Measurements from ENCODE around the gene GLT1D1.

GLT1D1 gene

GRCh38 chr12:128983371-128983770 is 130.1 kb downstream of the GLT1D1 start:
- Histone ChIP-seq H3K9ac (ENCODE audit: low read length) (no peak overlapping the region), H3K27me3 (ENCODE audit: control insufficient read depth, insufficient read depth, low read length) (peaks cover 2% of the 10 kb centered on the region), H3K4me1 (ENCODE audit: control insufficient read depth, insufficient read depth, low read length) (no peaks in the 10 kb centered on the region), H3K4me3 (ENCODE audit: low read length) (no peak overlapping the region), H3K27ac (ENCODE audit: low read depth, low read length) (no peak overlapping the region), H3K36me3 (ENCODE audit: control insufficient read depth, insufficient read depth, low read length) (no peaks in the 10 kb centered on the region)

- H3K27me3 ChIP-seq (ENCODE audit: control insufficient read depth, insufficient read depth, low read length), result no peaks in the 10 kb centered on the region
- no peak overlapping the region for H3K4me3 ChIP-seq (ENCODE audit: low read length)
- no peak overlapping the region for H3K9ac ChIP-seq (ENCODE audit: low read length)
- no peak overlapping the region for H3K27ac ChIP-seq (ENCODE audit: low read depth, low read length)
- no peaks in the 10 kb centered on the region for H3K4me1 ChIP-seq (ENCODE audit: control insufficient read depth, insufficient read depth, low read length)
- no peaks in the 10 kb centered on the region for H3K36me3 ChIP-seq (ENCODE audit: control insufficient read depth, insufficient read depth, low read length)
Measured at GRCh38 chr12:128986957-128987356, 133.7 kb downstream of the GLT1D1 start.

- H3K4me1 ChIP-seq (ENCODE audit: control insufficient read depth, insufficient read depth, low read length), result no peaks in the 10 kb centered on the region
- no peak overlapping the region for H3K27ac ChIP-seq (ENCODE audit: low read depth, low read length)
- no peaks in the 10 kb centered on the region for H3K27me3 ChIP-seq (ENCODE audit: control insufficient read depth, insufficient read depth, low read length)
Measured at GRCh38 chr12:128989287-128989686, 136.0 kb downstream of the GLT1D1 start.

GRCh38 chr12:128991716-128992115 is 138.4 kb downstream of the GLT1D1 start:
- Histone ChIP-seq H3K27me3 (ENCODE audit: control insufficient read depth, insufficient read depth, low read length) (no peaks in the 10 kb centered on the region), H3K4me3 (ENCODE audit: low read length) (no peak overlapping the region), H3K36me3 (ENCODE audit: control insufficient read depth, insufficient read depth, low read length) (no peaks in the 10 kb centered on the region), H3K27ac (ENCODE audit: low read depth, low read length) (no peak overlapping the region), H3K4me1 (ENCODE audit: control insufficient read depth, insufficient read depth, low read length) (no peaks in the 10 kb centered on the region), H3K9ac (ENCODE audit: low read length) (no peak overlapping the region)

More at GRCh38 chr12:128989287-128989686, 136.0 kb downstream of the GLT1D1 start:
- no peak overlapping the region for H3K9ac ChIP-seq (ENCODE audit: low read length)
- H3K36me3 ChIP-seq (ENCODE audit: control insufficient read depth, insufficient read depth, low read length), result no peaks in the 10 kb centered on the region
- H3K4me3 ChIP-seq (ENCODE audit: low read length), result no peak overlapping the region

- H3K27me3 ChIP-seq (ENCODE audit: control insufficient read depth, insufficient read depth, low read length), result no peaks in the 10 kb centered on the region
- H3K9ac ChIP-seq (ENCODE audit: low read length), result no peak overlapping the region
- H3K4me1 ChIP-seq (ENCODE audit: control insufficient read depth, insufficient read depth, low read length), result no peaks in the 10 kb centered on the region
- H3K36me3 ChIP-seq (ENCODE audit: control insufficient read depth, insufficient read depth, low read length), result no peaks in the 10 kb centered on the region
- H3K27ac ChIP-seq (ENCODE audit: low read depth, low read length), result no peak overlapping the region
- H3K4me3 ChIP-seq (ENCODE audit: low read length), result no peak overlapping the region
Measured at GRCh38 chr12:128992116-128992515, 138.8 kb downstream of the GLT1D1 start.

GRCh38 chr12:128992550-128992949 is 139.3 kb downstream of the GLT1D1 start:
- Histone ChIP-seq H3K4me1 (ENCODE audit: control insufficient read depth, insufficient read depth, low read length) (no peaks in the 10 kb centered on the region), H3K27ac (ENCODE audit: low read depth, low read length) (no peak overlapping the region), H3K36me3 (ENCODE audit: control insufficient read depth, insufficient read depth, low read length) (no peaks in the 10 kb centered on the region), H3K27me3 (ENCODE audit: control insufficient read depth, insufficient read depth, low read length) (no peaks in the 10 kb centered on the region), H3K4me3 (ENCODE audit: low read length) (no peak overlapping the region), H3K9ac (ENCODE audit: low read length) (no peak overlapping the region)

- Histone ChIP-seq H3K36me3 (ENCODE audit: control insufficient read depth, insufficient read depth, low read length) (no peaks in the 10 kb centered on the region), H3K27me3 (ENCODE audit: control insufficient read depth, insufficient read depth, low read length) (no peaks in the 10 kb centered on the region), H3K9ac (ENCODE audit: low read length) (no peak overlapping the region), H3K4me1 (ENCODE audit: control insufficient read depth, insufficient read depth, low read length) (no peaks in the 10 kb centered on the region), H3K4me3 (ENCODE audit: low read length) (no peak overlapping the region), H3K27ac (ENCODE audit: low read depth, low read length) (no peak overlapping the region)
Measured at GRCh38 chr12:128994856-128995255, 141.6 kb downstream of the GLT1D1 start.

- Histone ChIP-seq H3K4me3 (ENCODE audit: low read length) (no peak overlapping the region), H3K27ac (ENCODE audit: low read depth, low read length) (no peak overlapping the region), H3K36me3 (ENCODE audit: control insufficient read depth, insufficient read depth, low read length) (no peaks in the 10 kb centered on the region), H3K27me3 (ENCODE audit: control insufficient read depth, insufficient read depth, low read length) (no peaks in the 10 kb centered on the region), H3K9ac (ENCODE audit: low read length) (no peak overlapping the region), H3K4me1 (ENCODE audit: control insufficient read depth, insufficient read depth, low read length) (no peaks in the 10 kb centered on the region)
Measured at GRCh38 chr12:128995619-128996018, 142.3 kb downstream of the GLT1D1 start.

GRCh38 chr12:129001826-129002225 is 148.5 kb downstream of the GLT1D1 start:
- Histone ChIP-seq H3K4me1 (ENCODE audit: control insufficient read depth, insufficient read depth, low read length) (no peaks in the 10 kb centered on the region), H3K36me3 (ENCODE audit: control insufficient read depth, insufficient read depth, low read length) (no peaks in the 10 kb centered on the region), H3K9ac (ENCODE audit: low read length) (no peak overlapping the region), H3K27ac (ENCODE audit: low read depth, low read length) (no peak overlapping the region), H3K27me3 (ENCODE audit: control insufficient read depth, insufficient read depth, low read length) (no peaks in the 10 kb centered on the region), H3K4me3 (ENCODE audit: low read length) (no peak overlapping the region)

- Histone ChIP-seq H3K9ac (ENCODE audit: low read length) (no peak overlapping the region), H3K4me1 (ENCODE audit: control insufficient read depth, insufficient read depth, low read length) (no peaks in the 10 kb centered on the region), H3K27ac (ENCODE audit: low read depth, low read length) (no peak overlapping the region), H3K36me3 (ENCODE audit: control insufficient read depth, insufficient read depth, low read length) (no peaks in the 10 kb centered on the region), H3K4me3 (ENCODE audit: low read length) (no peak overlapping the region), H3K27me3 (ENCODE audit: control insufficient read depth, insufficient read depth, low read length) (no peaks in the 10 kb centered on the region)
Measured at GRCh38 chr12:129002427-129002826, 149.1 kb downstream of the GLT1D1 start.

GRCh38 chr12:129005416-129005815 is 152.1 kb downstream of the GLT1D1 start:
- no peaks in the 10 kb centered on the region for H3K4me1 ChIP-seq (ENCODE audit: control insufficient read depth, insufficient read depth, low read length)
- no peak overlapping the region for H3K9ac ChIP-seq (ENCODE audit: low read length)
- H3K4me3 ChIP-seq (ENCODE audit: low read length), result no peak overlapping the region
- H3K27me3 ChIP-seq (ENCODE audit: control insufficient read depth, insufficient read depth, low read length), result no peaks in the 10 kb centered on the region
- H3K27ac ChIP-seq (ENCODE audit: low read depth, low read length), result no peak overlapping the region
- H3K36me3 ChIP-seq (ENCODE audit: control insufficient read depth, insufficient read depth, low read length), result no peaks in the 10 kb centered on the region

GRCh38 chr12:129005829-129006228 is 152.6 kb downstream of the GLT1D1 start:
- Histone ChIP-seq H3K36me3 (ENCODE audit: control insufficient read depth, insufficient read depth, low read length) (no peaks in the 10 kb centered on the region), H3K27ac (ENCODE audit: low read depth, low read length) (no peak overlapping the region), H3K9ac (ENCODE audit: low read length) (no peak overlapping the region), H3K27me3 (ENCODE audit: control insufficient read depth, insufficient read depth, low read length) (no peaks in the 10 kb centered on the region), H3K4me3 (ENCODE audit: low read length) (no peak overlapping the region), H3K4me1 (ENCODE audit: control insufficient read depth, insufficient read depth, low read length) (no peaks in the 10 kb centered on the region)

- Histone ChIP-seq H3K27ac (ENCODE audit: low read depth, low read length) (no peak overlapping the region), H3K4me3 (ENCODE audit: low read length) (no peak overlapping the region), H3K9ac (ENCODE audit: low read length) (no peak overlapping the region), H3K27me3 (ENCODE audit: control insufficient read depth, insufficient read depth, low read length) (no peaks in the 10 kb centered on the region), H3K4me1 (ENCODE audit: control insufficient read depth, insufficient read depth, low read length) (no peaks in the 10 kb centered on the region), H3K36me3 (ENCODE audit: control insufficient read depth, insufficient read depth, low read length) (no peaks in the 10 kb centered on the region)
Measured at GRCh38 chr12:129009833-129010622, 156.8 kb downstream of the GLT1D1 start.
